Gastrocnemius medialis (tissue), 4 donors: Measurements from ENCODE around the gene SP6.
A peak's percentile ranks its signal among the peaks of the same experiment; 100 is the strongest.

ENCODE experiments used
- POLR2A ChIP-seq, 2 donors: fragments of 450-650 bp; IDR thresholded peaks; one replicate each; pipeline ENCODE4 v1.6.1; 2017; ENCODE audit warnings: antibody characterized with exemption in 2 of 2, mild to moderate bottlenecking in 2 of 2, moderate library complexity in 2 of 2
- TF ChIP-seq, protein P1 (sequence below), 5 experiments: fragments of 450-650 bp in 3 of 5; fragments of 200-600 bp in 2 of 5; sonication (generic) in 2 of 5; IDR thresholded peaks in 4 of 5; conservative IDR thresholded peaks in 1 of 5; 1 replicate in 4 of 5; 2 replicates in 1 of 5; pipeline ENCODE4 v1.5.1; 2016 to 2019; ENCODE audit warnings: antibody characterized with exemption in 5 of 5, mild to moderate bottlenecking in 3 of 5, moderate library complexity in 3 of 5

DNA sequence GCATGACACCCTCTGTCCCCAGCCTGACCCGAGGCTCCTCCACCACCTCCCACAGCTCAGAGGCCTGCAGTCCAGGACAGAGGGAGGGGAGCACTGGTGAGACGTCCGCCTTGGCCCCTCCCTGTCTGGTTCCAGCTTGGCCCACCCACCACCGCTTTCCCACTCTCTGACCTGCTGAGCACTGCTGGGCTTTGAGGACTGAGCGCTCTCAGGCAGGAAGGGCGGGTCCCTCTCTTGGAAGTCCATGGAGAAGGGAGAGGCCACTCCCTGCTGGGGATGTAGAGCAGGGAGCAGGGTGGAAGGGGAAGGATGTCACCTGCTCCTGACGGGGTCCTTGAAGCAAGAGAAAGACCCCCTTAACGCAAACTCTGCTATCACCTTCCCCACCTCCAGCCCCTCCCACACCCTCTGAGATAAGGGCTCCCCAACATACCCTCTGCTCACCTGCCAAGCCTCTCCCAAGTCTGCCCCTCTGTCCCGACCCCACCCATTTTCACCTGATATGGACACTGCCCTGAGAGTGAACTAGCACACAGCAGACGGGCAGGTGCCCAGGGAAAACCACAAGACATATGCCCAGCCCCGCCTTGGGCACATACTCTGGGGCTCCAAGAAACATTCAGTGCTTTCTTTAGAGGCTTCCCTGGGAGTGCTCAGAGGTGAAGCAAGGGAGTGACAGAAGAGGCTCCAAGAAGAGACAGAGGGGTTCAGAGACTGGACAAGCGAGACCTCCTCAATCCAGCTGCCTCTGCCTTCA lies 30.8 kb downstream of the SP6 start:
- TF ChIP-seq, protein P1, sequence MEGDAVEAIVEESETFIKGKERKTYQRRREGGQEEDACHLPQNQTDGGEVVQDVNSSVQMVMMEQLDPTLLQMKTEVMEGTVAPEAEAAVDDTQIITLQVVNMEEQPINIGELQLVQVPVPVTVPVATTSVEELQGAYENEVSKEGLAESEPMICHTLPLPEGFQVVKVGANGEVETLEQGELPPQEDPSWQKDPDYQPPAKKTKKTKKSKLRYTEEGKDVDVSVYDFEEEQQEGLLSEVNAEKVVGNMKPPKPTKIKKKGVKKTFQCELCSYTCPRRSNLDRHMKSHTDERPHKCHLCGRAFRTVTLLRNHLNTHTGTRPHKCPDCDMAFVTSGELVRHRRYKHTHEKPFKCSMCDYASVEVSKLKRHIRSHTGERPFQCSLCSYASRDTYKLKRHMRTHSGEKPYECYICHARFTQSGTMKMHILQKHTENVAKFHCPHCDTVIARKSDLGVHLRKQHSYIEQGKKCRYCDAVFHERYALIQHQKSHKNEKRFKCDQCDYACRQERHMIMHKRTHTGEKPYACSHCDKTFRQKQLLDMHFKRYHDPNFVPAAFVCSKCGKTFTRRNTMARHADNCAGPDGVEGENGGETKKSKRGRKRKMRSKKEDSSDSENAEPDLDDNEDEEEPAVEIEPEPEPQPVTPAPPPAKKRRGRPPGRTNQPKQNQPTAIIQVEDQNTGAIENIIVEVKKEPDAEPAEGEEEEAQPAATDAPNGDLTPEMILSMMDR (IDR thresholded peaks at IDR 0.05 in 4 of 5, conservative IDR thresholded peaks at IDR 0.05 in 1 of 5), result no peak
- TF ChIP-seq POLR2A (IDR thresholded peaks at IDR 0.05), result peak in 1 of 2 donors; percentile 51
